ENCODE data around the gene TWNK.
"Not testable (repeated sequence)": the region's sequence is repeated elsewhere in the genome, so short reads cannot be mapped to it uniquely, and the experiment has no call there.

The TWNK gene

DNA sequence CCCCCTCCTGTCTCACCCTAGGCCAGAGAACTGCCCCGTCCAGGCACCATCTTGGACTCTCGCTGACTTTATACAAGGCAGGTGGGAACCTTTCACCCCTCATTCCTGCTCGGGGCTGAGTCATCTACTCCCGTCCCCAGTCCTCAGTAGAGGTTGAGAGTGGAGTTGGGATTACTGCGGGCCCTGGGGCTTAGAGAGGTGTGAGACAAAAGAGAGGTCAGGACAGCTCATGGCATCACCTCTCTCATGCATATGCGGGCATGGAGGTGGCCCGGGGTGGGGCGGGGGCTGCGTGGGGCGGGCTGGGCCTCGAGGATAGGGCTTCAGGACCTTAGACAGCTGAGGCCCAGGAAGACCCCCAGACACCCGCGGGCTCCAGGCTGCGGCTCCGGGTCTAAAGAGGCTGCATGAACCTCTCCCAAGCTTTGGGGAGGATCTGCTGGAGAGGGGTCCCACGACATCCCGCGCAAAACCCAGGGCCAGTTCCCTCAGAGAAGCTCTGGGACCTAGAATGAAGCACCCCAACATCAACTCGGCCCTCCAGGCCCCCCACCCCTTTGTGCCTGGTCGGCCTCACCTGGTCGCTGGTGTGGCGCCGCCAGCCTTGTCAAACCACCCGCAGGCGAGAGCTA lies 43.3 kb downstream of the TWNK start:
- DNase-seq (ENCODE audit: low spot score): peak; percentile 54

GRCh38 chr10:101031128-101031795 lies 43.9 kb downstream of the TWNK start, which contains the start of the genes PDZD7 and SFXN3:
Gene PDZD7 (minus strand): TSS chr10:101031129. CDS start chr10:101030219, 910 bp downstream.
Gene SFXN3 (plus strand): TSS chr10:101031234. CDS start chr10:101034695, 3,461 bp downstream.
- peak; percentile 94 for DNase-seq (ENCODE audit: low spot score)

DNA sequence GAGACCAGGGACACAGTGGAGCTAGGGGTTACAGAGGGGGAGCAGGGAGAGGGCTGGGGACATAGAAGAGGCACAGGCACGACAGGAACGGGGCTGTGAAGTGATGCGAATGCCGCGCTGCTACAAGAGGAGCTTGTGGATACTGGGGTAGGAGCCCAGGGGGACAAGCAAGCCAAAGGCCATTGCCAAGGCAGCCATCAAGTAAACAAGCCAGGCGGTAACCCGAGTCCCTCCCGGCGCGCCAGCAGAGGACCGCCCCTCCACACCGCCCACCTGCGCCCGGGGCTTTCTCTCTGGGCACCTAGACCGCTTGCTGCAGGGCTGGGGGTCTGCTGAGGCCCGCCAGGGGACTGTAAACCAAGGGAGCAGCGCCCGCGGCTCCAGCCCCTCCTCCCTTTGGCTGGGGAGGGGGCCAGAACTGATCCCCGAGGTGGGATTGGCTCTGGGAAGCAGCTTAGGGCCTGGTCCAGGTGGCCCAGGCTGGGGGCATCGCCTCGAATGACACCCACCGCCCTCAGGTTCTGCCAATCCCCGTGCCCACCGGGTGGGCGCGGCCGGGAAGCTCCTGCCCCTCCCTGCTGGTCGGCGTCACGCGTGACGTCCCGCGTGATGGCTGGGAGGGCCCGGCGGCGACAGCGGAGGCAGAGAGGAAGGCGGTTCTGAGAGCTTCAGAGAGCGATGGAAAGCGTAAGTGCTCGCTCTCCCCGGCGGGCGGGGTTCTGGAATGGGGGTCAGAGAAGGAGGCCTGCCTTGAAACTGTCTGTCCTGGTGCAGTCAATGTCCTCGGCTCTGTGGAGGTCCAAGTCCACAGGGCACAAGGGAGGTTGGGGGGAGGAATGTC lies 44.7 kb downstream of the TWNK start:
- peak; percentile 69 for DNase-seq (ENCODE audit: low spot score)

DNA sequence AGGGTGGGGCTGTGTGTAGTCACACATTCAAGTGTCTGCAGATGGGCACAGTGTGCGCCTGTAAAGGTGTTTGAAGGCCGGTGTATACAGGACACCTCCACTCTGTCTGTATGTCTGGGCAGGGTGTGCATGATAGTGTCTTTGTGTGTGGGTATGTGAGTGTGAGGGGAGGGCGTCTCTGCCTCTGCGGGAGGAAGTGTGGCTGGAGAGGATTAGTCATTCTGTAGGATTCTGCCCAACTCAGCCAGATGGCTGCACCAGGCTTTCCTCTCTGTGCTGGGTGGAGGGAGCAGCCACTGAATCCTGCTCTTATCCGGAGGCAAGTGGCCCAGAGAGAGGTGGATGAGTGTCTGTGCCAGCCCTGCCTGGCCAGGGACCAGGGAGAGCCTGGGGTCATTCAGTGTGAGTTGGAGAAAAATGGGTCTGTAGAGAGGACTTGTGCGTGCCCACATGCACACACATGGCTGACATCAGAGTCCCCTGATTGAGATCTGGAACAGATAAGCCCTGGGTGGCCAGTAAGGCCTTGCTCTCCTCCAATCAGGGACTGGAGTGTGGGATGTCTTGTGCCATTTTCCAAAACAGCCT lies 45.4 kb downstream of the TWNK start:
- DNase-seq (ENCODE audit: low spot score): peak; percentile 87

GRCh38 chr10:101033276-101033675 lies 45.9 kb downstream of the TWNK start:
- DNase-seq (ENCODE audit: low spot score): no peak

GRCh38 chr10:101034404-101034803 lies 47.1 kb downstream of the TWNK start:
- DNase-seq (ENCODE audit: low spot score): not testable (repeated sequence)

GRCh38 chr10:101035314-101035713 lies 48.0 kb downstream of the TWNK start:
- DNase-seq (ENCODE audit: low spot score): no peak

- no peak for DNase-seq (ENCODE audit: low spot score)
Observed at GRCh38 chr10:101035916-101036702, 48.8 kb downstream of the TWNK start.

GRCh38 chr10:101036726-101037125 lies 49.4 kb downstream of the TWNK start:
- no peak for DNase-seq (ENCODE audit: low spot score)

DNA sequence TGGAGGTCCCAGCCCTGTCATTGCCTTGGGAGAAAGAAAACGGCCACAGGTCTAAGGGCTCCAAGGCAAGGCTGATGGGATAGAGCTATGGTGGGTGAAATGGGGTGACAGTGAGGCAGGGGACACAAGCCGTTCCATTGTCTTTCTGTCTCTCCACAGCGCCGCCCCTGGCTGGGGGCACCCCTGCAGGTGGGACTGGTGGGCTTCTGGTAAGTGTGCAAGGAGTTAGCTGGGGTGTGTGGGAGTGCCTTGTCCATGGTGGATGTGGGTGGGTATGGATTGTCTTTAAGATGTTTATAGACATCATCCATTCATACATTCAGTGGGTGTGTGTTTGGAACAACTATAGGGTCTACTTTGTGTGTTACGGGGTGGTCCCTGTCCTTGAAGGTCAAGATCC lies 51.1 kb downstream of the TWNK start:
- DNase-seq (ENCODE audit: low spot score): no peak

GRCh38 chr10:101040061-101040460 lies 52.7 kb downstream of the TWNK start:
- no peak for DNase-seq (ENCODE audit: low spot score)

GRCh38 chr10:101040851-101041250 lies 53.5 kb downstream of the TWNK start:
- no peak for DNase-seq (ENCODE audit: low spot score)

GRCh38 chr10:101041252-101041761 lies 54.0 kb downstream of the TWNK start:
- peak; percentile 81 for DNase-seq (ENCODE audit: low spot score)

DNA sequence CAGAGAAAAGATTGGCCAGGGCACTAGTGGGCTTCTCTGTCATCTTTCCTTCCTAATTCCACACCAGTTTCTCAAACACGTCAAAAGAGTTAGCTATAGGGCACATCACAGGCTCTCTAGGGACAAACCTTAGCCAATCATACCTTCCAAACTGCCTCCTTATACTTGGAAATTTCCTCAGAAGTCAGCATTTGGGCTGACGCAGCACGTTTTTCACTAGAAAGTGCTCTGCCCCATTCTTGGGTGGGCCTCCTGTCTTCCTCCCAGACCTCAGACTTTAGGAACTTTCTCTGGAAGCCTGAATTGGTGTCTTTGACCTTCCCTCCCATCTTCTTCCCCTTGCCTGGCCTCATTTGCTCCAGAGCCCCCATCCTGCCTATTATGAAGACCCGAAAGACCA lies 54.8 kb downstream of the TWNK start:
- no peak for DNase-seq (ENCODE audit: low spot score)

DNA sequence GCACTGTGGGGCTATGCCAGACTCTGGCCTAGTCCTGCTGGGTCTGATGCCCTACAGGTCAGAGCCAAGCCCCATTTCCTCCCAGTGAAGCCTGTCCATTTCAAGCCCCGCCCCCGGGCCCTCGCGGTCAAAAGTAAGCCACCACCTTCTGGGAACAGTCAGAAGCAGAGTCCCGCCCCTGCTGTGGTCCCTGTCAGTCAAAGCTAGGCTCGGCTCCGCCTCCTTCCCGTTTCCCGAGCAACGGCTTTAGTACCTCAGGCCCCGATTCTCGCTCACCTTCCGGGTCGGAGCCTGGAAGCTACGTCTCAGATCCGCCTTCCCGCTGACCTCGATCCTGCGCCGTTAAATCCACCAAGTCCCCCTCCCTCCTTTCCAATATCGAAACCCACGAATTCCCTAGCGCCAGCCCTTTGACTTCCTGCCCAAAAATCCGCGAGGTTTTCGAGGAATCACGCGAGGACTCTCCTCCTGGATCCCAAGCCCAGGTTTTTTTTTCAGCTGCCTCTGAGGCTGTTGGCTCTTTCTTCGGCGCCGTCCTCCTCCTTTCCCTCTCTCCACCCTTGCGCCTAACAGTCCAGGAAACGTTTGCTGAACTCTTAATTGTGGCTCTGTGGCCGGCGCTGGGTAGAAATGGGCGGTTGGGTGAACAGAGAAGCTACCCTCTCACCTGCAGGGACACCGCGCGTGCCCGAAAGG lies 55.5 kb downstream of the TWNK start:
- peak; percentile 99 for DNase-seq (ENCODE audit: low spot score)

GRCh38 chr10:101043363-101043707 lies 56.0 kb downstream of the TWNK start:
- no peak for DNase-seq (ENCODE audit: low spot score)

Data from kidney tubule cell (primary cell).